Smooth muscle cell (in vitro differentiated cells): ENCODE measurements around the gene NIM1K. TPM values are rescaled to one million over a fixed set of nuclear protein-coding genes. Genes with fewer than 3 reads are reported as not detected.
A peak's percentile ranks its signal among the peaks of the same experiment; 100 is the strongest.

ENCODE experiments used
- DNase-seq: peaks from one replicate; lab custom pipeline; 2025; ENCODE audit not compliant: unreplicated experiment; lab: John Stamatoyannopoulos, UW
- H2AFZ ChIP-seq: fragments of 200-600 bp; sonication (generic); 2 replicates; pipeline ENCODE4 v1.6.0; 2016; ENCODE audit warnings: antibody characterized with exemption, low read depth, mild to moderate bottlenecking
- H3F3A ChIP-seq: fragments of 200-600 bp; sonication (generic); 2 replicates; pipeline ENCODE4 v1.6.0; 2017; ENCODE audit warnings: antibody characterized with exemption, low read depth
- H3K27ac ChIP-seq: fragments of 200-600 bp; sonication (generic); 2 replicates; pipeline ENCODE4 v1.5.1; 2016; ENCODE audit warnings: low read depth, mild to moderate bottlenecking
- H3K27me3 ChIP-seq: fragments of 200-600 bp; sonication (generic); 2 replicates; pipeline ENCODE4 v1.6.1; 2016; ENCODE audit warnings: low read depth, mild to moderate bottlenecking
- H3K36me3 ChIP-seq: fragments of 200-600 bp; sonication (generic); 2 replicates; pipeline ENCODE4 v1.5.1; 2016; ENCODE audit warnings: low read depth
- H3K4me1 ChIP-seq: fragments of 200-600 bp; sonication (generic); 2 replicates; pipeline ENCODE4 v1.5.1; 2016; ENCODE audit warnings: low read depth
- H3K4me2 ChIP-seq: fragments of 200-600 bp; sonication (generic); 2 replicates; pipeline ENCODE4 v1.6.0; 2016; ENCODE audit warnings: mild to moderate bottlenecking
- H3K4me3 ChIP-seq: fragments of 200-600 bp; sonication (generic); 2 replicates; pipeline ENCODE4 v1.5.1; 2016; ENCODE audit warnings: mild to moderate bottlenecking
- H3K79me2 ChIP-seq: fragments of 200-600 bp; sonication (generic); 2 replicates; pipeline ENCODE4 v1.6.0; 2016; ENCODE audit warnings: low read depth, mild to moderate bottlenecking
- H3K9ac ChIP-seq: fragments of 200-600 bp; sonication (generic); 2 replicates; pipeline ENCODE4 v1.6.0; 2016; ENCODE audit warnings: low read depth
- H3K9me3 ChIP-seq: fragments of 200-600 bp; sonication (generic); replicated peaks from 2 replicates; pipeline ENCODE4 v1.5.1; 2016; ENCODE audit warnings: low read depth
- H4K20me1 ChIP-seq: fragments of 200-600 bp; sonication (generic); 2 replicates; pipeline ENCODE4 v1.6.0; 2016; ENCODE audit warnings: low read depth
- WGBS: methylation state at CpG from one replicate; pipeline ENCODE4 v1.1.7; 2016; ENCODE audit warnings: low lambda C conversion rate; 5-methylcytosine and 5-hydroxymethylcytosine counted together
- polyA plus RNA-seq: library from polyadenylated mRNA; unstranded; fragments of >200 nt; fragmentation: Nextera tagmentation; extraction: Ambion mirVana; gene quantifications from 2 replicates; pipeline ENCODE4 v1.2.1, GENCODE V29; 2016
- total RNA-seq: library from RNA; depleted of rRNA; stranded (reverse); fragments of >200 nt; gene quantifications from 2 replicates; pipeline ENCODE4 v1.2.3, GENCODE V29; 2014
- TF ChIP-seq, protein P1 (sequence below): fragments of 200-600 bp; sonication (generic); IDR thresholded peaks from 2 replicates; pipeline ENCODE4 v1.5.1; 2017; ENCODE audit warnings: borderline replicate concordance, mild to moderate bottlenecking, antibody characterized with exemption; ENCODE audit not compliant: insufficient read depth, poor library complexity, severe bottlenecking

NIM1K gene
- total and polyA plus RNA-seq, 2 experiments from 2014 or later: 0.17 to 0.54 TPM

DNA sequence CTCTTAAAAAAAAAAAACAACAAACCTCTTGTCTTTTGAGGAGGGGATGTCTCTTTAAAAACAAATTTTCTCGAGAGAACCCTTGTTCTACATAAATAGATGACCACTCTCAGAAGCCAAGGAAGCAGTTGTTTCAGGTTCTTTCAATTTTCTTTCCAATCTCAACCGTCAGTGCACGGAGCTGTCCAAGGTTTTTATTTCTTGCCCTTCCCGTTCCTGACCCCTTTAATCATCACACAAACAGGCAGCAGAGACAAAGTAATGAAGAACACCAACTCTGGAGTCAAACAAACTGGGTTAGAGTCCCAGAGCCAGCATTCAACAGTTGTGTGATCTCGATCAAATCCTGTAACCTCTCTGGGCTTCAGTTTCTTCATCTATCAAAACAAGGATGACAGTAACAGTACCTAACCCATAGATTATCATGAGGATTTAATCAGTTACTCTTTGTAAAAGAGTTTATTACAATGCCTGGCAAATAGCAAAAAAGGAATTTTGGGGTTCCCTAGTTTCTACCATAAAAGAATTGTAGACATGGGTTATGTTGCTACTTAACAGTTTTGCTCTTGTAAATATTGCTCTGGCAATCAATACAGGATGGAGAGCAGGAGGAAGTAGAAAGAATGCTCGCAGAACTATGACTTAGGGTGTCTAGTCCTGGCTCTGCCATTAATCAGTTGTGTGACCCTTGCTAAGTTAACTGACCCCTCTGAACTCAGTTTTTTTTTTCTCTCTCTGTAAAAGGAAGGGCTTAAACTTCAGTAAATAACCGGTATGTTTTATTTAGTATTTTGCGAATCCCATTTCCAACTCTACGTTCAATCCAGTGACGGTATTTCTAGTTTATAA lies 1.0 kb upstream of the NIM1K start:
- Histone ChIP-seq H3K4me2 (peak overlapping the region; percentile 94), H3F3A (peaks cover 9% of the 10 kb centered on the region), H3K9ac (no peak overlapping the region), H3K27ac (no peak overlapping the region), H3K4me1 (peaks cover 25% of the 10 kb centered on the region), H3K36me3 (no peaks in the 10 kb centered on the region), H4K20me1 (peaks cover 3% of the 10 kb centered on the region), H3K4me3 (no peak overlapping the region), H3K27me3 (peaks cover 22% of the 10 kb centered on the region), H3K9me3 (no peaks in the 10 kb centered on the region), H3K79me2 (no peaks in the 10 kb centered on the region), H2AFZ (no peak overlapping the region)
- WGBS: 44% methylated on average over 10 of the region's 10 CpGs
- no peak for DNase-seq
- TF ChIP-seq, protein P1, sequence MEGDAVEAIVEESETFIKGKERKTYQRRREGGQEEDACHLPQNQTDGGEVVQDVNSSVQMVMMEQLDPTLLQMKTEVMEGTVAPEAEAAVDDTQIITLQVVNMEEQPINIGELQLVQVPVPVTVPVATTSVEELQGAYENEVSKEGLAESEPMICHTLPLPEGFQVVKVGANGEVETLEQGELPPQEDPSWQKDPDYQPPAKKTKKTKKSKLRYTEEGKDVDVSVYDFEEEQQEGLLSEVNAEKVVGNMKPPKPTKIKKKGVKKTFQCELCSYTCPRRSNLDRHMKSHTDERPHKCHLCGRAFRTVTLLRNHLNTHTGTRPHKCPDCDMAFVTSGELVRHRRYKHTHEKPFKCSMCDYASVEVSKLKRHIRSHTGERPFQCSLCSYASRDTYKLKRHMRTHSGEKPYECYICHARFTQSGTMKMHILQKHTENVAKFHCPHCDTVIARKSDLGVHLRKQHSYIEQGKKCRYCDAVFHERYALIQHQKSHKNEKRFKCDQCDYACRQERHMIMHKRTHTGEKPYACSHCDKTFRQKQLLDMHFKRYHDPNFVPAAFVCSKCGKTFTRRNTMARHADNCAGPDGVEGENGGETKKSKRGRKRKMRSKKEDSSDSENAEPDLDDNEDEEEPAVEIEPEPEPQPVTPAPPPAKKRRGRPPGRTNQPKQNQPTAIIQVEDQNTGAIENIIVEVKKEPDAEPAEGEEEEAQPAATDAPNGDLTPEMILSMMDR: no peak

DNA sequence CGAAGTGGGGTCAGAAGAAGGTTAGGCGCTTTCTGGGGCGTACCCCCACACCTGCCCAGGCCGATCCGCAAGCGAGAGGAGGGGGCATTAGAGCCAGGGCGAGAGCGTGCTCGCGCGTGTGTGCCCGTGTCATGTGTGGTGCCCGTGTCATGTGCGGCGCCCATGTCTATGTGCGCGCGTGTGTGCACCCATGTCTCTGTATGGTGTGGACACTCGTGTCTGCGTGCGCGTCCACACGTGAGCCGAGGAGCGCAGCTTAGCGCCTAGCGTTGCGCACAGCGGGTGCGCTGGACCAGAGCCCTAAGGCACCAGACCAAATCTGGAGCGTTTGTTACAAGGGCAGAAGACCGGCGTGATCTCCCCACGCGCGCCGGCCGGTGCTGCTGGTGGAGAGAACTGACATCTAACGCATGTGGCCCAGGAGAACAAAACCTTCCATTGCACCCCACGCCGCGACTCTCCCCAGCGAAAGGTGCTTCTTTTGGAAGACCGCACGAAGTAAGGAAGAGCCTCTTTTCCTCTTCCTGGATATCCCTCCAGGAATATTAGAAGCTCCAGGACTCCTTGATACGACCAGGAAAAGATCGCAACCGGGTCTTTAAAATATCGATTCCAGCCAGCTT lies 644 bp downstream of the NIM1K start:
- TF ChIP-seq, protein P1: no peak
- Histone ChIP-seq H3F3A (peaks cover 9% of the 10 kb centered on the region), H3K79me2 (no peaks in the 10 kb centered on the region), H3K4me1 (peaks cover 25% of the 10 kb centered on the region), H3K9ac (peak overlapping the region; percentile 59), H3K9me3 (no peaks in the 10 kb centered on the region), H3K27me3 (peaks cover 22% of the 10 kb centered on the region), H3K4me2 (peak overlapping the region; percentile 94), H4K20me1 (peaks cover 3% of the 10 kb centered on the region), H3K27ac (no peak overlapping the region), H2AFZ (no peak overlapping the region), H3K36me3 (no peaks in the 10 kb centered on the region), H3K4me3 (peak overlapping the region; percentile 54)
- DNase-seq: peak; percentile 21
- 5% methylated on average over 42 of the region's 49 CpGs for WGBS

DNA sequence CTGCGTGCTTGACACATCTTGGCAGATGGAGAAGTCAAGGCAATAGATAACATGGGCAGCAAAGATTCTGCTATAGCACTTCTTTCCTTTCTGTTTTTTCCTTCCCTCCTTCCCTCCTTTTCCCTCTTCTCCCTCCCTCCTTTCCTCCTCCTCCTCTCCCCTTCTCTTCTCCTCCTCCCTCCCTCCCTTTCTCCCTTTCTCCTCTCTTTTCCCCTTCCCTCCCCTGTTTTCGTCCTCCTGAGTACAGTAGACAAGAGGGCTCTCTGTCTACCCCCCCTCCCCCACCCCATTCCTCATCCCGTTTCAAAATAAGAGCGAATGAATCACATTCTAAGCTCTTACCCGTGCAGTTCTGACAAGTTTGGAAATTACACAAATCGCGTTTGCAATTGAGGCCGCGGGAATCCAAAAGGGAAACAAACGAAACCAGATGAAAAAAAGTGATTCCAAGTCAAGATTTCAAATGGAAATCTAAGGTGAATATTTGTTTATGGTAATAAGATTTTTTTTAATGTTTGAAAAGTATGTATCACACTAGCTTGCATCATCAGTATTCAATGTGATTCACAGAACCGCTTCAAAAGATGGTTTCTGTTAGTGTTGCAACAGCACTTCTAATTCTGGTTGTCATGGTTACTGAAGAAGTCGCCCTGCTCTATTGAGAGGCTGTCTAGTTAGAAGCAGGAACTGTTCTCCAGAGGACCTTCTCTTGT lies 1.3 kb downstream of the NIM1K start:
- peaks cover 3% of the 10 kb centered on the region for H4K20me1 ChIP-seq
- H3K36me3 ChIP-seq: no peaks in the 10 kb centered on the region
- peak overlapping the region; percentile 54 for H3K4me3 ChIP-seq
- WGBS: 4% methylated on average over 12 of the region's 12 CpGs
- H2AFZ ChIP-seq: no peak overlapping the region
- H3K27ac ChIP-seq: peak overlapping the region; percentile 55
- TF ChIP-seq, protein P1: no peak
- no peaks in the 10 kb centered on the region for H3K79me2 ChIP-seq
- H3K9me3 ChIP-seq: no peaks in the 10 kb centered on the region
- H3K4me2 ChIP-seq: peak overlapping the region; percentile 94
- peak; percentile 14 for DNase-seq
- H3F3A ChIP-seq: peaks cover 9% of the 10 kb centered on the region
- peaks cover 25% of the 10 kb centered on the region for H3K4me1 ChIP-seq
- peak overlapping the region; percentile 59 for H3K9ac ChIP-seq
- H3K27me3 ChIP-seq: peaks cover 22% of the 10 kb centered on the region
